SJSA1 (cell line): Measurements from ENCODE around the gene CRISPLD2. TPM values are rescaled to one million over a fixed set of nuclear protein-coding genes. Genes with fewer than 3 reads are reported as not detected.
"Not testable (repeated sequence)": the region's sequence is repeated elsewhere in the genome, so short reads cannot be mapped to it uniquely, and the experiment has no call there.

Experiments
- DNase-seq, 2 experiments: peaks; one replicate each; pipeline ENCODE4 v3.0.0-alpha.2; 2015 to 2020; ENCODE audit warnings: low spot score in 2 of 2, low read depth in 1 of 2
- H3K27ac ChIP-seq: fragments of 250-450 bp; sonication (Bioruptor Pico); 2 replicates; pipeline ENCODE4 v1.5.1; 2020; ENCODE audit warnings: mild to moderate bottlenecking, moderate library complexity
- H3K27me3 ChIP-seq: fragments of 250-450 bp; sonication (Bioruptor Pico); replicated peaks from 2 replicates; pipeline ENCODE4 v1.5.1; 2020; ENCODE audit warnings: mild to moderate bottlenecking, moderate library complexity
- H3K36me3 ChIP-seq: fragments of 250-450 bp; sonication (Bioruptor Pico); 2 replicates; pipeline ENCODE4 v1.5.1; 2020; ENCODE audit warnings: mild to moderate bottlenecking
- H3K4me1 ChIP-seq: fragments of 250-450 bp; sonication (Bioruptor Pico); replicated peaks from 2 replicates; pipeline ENCODE4 v1.6.1; 2021; ENCODE audit warnings: mild to moderate bottlenecking
- H3K4me3 ChIP-seq: fragments of 250-450 bp; sonication (Bioruptor Pico); 2 replicates; pipeline ENCODE4 v1.5.1; 2020; ENCODE audit warnings: mild to moderate bottlenecking
- H3K9me3 ChIP-seq: fragments of 250-450 bp; sonication (Bioruptor Pico); replicated peaks from 2 replicates; pipeline ENCODE4 v1.5.1; 2020; ENCODE audit warnings: mild to moderate bottlenecking
- total RNA-seq: library from RNA; depleted of rRNA; stranded (reverse); fragments of >200 nt; shearing (Covaris generic); gene quantifications from 2 replicates; pipeline ENCODE4 v1.2.3, GENCODE V29; 2014

Gene CRISPLD2
- total RNA-seq, 1 experiment from 2014 or later = 6.4 TPM

GRCh38 chr16:84855435-84856202, 35.8 kb downstream of the CRISPLD2 start:
- not testable (repeated sequence) for H3K27ac ChIP-seq, H3K27me3 ChIP-seq, H3K9me3 ChIP-seq, H3K36me3 ChIP-seq, H3K4me3 ChIP-seq, DNase-seq
- peaks cover 16% of the 10 kb centered on the region for H3K4me1 ChIP-seq

GRCh38 chr16:84856203-84856581, 36.4 kb downstream of the CRISPLD2 start:
- not testable (repeated sequence) for DNase-seq, H3K4me3 ChIP-seq, H3K36me3 ChIP-seq, H3K27me3 ChIP-seq, H3K4me1 ChIP-seq, H3K9me3 ChIP-seq, H3K27ac ChIP-seq

GRCh38 chr16:84856811-84857210, 37.0 kb downstream of the CRISPLD2 start:
- H3K4me3 ChIP-seq = not testable (repeated sequence)

DNA sequence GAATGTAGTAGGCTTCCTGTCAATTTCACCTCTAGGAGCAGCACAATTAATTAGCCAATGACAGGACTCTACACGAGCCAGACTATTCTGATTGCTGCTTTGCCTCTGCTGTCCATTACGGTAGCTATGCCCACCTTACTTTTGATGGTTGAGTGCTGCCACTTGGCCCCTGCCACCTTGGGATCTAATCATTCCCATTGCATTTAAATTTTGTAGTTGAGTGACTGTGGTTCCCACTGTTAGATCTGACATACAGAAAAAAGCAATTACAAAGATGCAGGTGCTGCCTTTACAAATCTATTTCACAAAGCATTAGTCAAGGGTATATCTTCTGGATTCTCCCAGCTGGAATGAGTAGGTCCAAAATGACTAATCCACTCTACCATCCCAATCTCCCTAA, 39.9 kb downstream of the CRISPLD2 start:
- Histone ChIP-seq H3K27ac (no peak overlapping the region), H3K9me3 (peaks cover 9% of the 10 kb centered on the region), H3K4me1 (no peaks in the 10 kb centered on the region), H3K36me3 (no peaks in the 10 kb centered on the region), H3K27me3 (no peaks in the 10 kb centered on the region), H3K4me3 (no peak overlapping the region)
- no peak for DNase-seq

More at GRCh38 chr16:84856811-84857210, 37.0 kb downstream of the CRISPLD2 start:
- not testable (repeated sequence) for H3K27me3 ChIP-seq, H3K36me3 ChIP-seq, DNase-seq, H3K27ac ChIP-seq, H3K4me1 ChIP-seq, H3K9me3 ChIP-seq

DNA sequence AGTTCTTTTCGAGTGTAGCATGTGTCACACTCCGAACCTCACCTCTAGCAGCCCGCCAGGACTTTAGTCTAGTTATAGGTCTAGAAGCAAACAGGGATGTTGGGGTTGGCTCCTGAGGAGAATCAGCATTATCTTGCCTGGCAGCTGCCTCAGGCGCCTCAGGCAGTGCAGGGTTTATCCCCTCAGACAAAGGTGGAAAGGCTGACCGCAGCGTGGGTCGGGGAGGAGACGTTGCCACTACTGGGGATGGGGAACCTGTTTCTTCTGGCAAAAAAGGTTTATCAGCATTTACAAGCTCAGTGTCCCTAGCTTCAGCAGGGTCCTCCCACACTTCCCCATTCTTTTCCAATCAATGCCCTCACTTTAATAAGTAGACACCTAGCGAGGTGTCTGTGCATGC, 40.6 kb downstream of the CRISPLD2 start:
- no peaks in the 10 kb centered on the region for H3K36me3 ChIP-seq
- no peak overlapping the region for H3K4me3 ChIP-seq

DNA sequence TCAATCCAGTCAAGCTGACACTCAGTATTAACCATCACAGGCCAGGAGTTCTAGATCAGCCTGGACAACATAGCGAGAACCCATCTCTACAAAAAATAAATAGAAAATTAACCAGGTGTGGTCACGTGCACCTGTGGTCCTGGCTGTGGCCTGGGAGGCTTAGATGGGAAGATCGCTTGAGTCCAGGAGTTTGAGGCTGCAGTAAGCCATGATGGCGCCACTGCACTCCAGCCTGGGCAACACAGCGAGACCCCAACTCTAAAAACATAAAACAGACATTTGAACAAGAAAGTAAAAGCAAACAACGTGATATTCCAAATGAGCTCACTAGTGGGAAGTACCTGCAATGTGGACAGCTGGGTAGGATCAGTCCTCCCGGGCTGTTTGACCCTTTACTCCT, 41.9 kb downstream of the CRISPLD2 start:
- DNase-seq = no peak
- H3K27me3 ChIP-seq = no peaks in the 10 kb centered on the region
- peaks cover 9% of the 10 kb centered on the region for H3K9me3 ChIP-seq
- no peak overlapping the region for H3K4me3 ChIP-seq
- no peaks in the 10 kb centered on the region for H3K4me1 ChIP-seq
- no peaks in the 10 kb centered on the region for H3K36me3 ChIP-seq
- H3K27ac ChIP-seq = no peak overlapping the region

More for the DNA sequence above, 40.6 kb downstream of the CRISPLD2 start:
- no peaks in the 10 kb centered on the region for H3K4me1 ChIP-seq
- peaks cover 9% of the 10 kb centered on the region for H3K9me3 ChIP-seq
- no peaks in the 10 kb centered on the region for H3K27me3 ChIP-seq
- no peak overlapping the region for H3K27ac ChIP-seq
- DNase-seq = no peak

- Histone ChIP-seq H3K9me3 (peaks cover 9% of the 10 kb centered on the region), H3K36me3 (no peaks in the 10 kb centered on the region), H3K4me3 (no peak overlapping the region), H3K27me3 (no peaks in the 10 kb centered on the region), H3K4me1 (no peaks in the 10 kb centered on the region), H3K27ac (no peak overlapping the region)
- DNase-seq = no peak
Observed at GRCh38 chr16:84862804-84863480, 43.2 kb downstream of the CRISPLD2 start.

GRCh38 chr16:84863481-84863814, 43.7 kb downstream of the CRISPLD2 start:
- no peak overlapping the region for H3K27ac ChIP-seq
- no peak overlapping the region for H3K4me3 ChIP-seq
- no peaks in the 10 kb centered on the region for H3K36me3 ChIP-seq
- H3K9me3 ChIP-seq = peaks cover 9% of the 10 kb centered on the region
- no peak for DNase-seq
- no peaks in the 10 kb centered on the region for H3K27me3 ChIP-seq
- no peaks in the 10 kb centered on the region for H3K4me1 ChIP-seq

- no peaks in the 10 kb centered on the region for H3K4me1 ChIP-seq
- no peaks in the 10 kb centered on the region for H3K36me3 ChIP-seq
- H3K27me3 ChIP-seq = no peaks in the 10 kb centered on the region
- no peak for DNase-seq
- peaks cover 9% of the 10 kb centered on the region for H3K9me3 ChIP-seq
- no peak overlapping the region for H3K4me3 ChIP-seq
- H3K27ac ChIP-seq = no peak overlapping the region
Observed at GRCh38 chr16:84864326-84864955, 44.7 kb downstream of the CRISPLD2 start.

GRCh38 chr16:84867696-84868095, 47.9 kb downstream of the CRISPLD2 start:
- Histone ChIP-seq H3K36me3 (no peaks in the 10 kb centered on the region), H3K4me3 (no peak overlapping the region), H3K4me1 (no peaks in the 10 kb centered on the region), H3K27ac (no peak overlapping the region), H3K27me3 (no peaks in the 10 kb centered on the region), H3K9me3 (no peaks in the 10 kb centered on the region)
- no peak for DNase-seq

GRCh38 chr16:84868328-84868727, 48.5 kb downstream of the CRISPLD2 start:
- Histone ChIP-seq H3K4me1 (no peaks in the 10 kb centered on the region), H3K9me3 (no peaks in the 10 kb centered on the region), H3K36me3 (no peaks in the 10 kb centered on the region), H3K27me3 (no peaks in the 10 kb centered on the region), H3K27ac (no peak overlapping the region), H3K4me3 (no peak overlapping the region)
- DNase-seq = no peak

DNA sequence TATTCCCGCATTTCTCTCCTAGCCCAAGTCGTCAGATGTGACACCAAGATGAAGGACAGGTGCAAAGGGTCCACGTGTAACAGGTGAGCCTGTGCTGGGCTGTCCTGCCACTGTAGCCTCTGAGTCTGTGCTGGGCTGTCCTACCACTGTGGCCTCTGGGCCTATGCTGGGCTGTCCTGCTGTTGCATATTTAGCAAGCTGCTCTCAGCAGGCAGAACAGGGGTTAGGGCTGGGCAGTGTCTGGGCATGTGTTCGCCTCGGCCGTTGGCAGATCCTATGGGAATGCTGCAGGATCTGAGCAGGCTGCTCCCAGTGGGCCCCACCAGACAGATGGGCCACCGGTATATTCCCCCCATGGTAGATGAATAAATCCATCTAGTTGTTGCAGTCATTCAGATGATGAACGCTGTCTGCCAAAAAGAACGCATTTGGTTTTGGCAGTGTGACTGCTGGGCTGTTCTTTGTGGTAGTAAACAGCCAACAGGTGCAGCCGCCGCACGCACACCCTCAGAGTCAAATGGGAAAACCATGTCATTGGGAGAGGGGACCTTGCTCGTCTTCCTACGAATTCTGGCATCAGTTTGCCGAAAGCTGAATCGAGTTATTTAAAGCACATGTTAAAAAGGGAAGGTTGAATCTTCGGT, 49.2 kb downstream of the CRISPLD2 start:
- Histone ChIP-seq H3K27me3 (no peaks in the 10 kb centered on the region), H3K36me3 (0 out of 2 replicates have a peak, but pooled peaks cover under 1% of the 10 kb centered on the region), H3K4me1 (no peaks in the 10 kb centered on the region), H3K4me3 (no peak overlapping the region), H3K9me3 (no peaks in the 10 kb centered on the region), H3K27ac (no peak overlapping the region)
- DNase-seq = no peak

- no peak for DNase-seq
- no peak overlapping the region for H3K4me3 ChIP-seq
- no peaks in the 10 kb centered on the region for H3K27me3 ChIP-seq
- no peaks in the 10 kb centered on the region for H3K9me3 ChIP-seq
- H3K36me3 ChIP-seq = 0 out of 2 replicates have a peak, but pooled peaks cover 3% of the 10 kb centered on the region
- H3K27ac ChIP-seq = no peak overlapping the region
- no peaks in the 10 kb centered on the region for H3K4me1 ChIP-seq
Observed at GRCh38 chr16:84869473-84869845, 49.7 kb downstream of the CRISPLD2 start.

GRCh38 chr16:84872971-84873370, 53.2 kb downstream of the CRISPLD2 start:
- H3K4me3 ChIP-seq, H3K4me1 ChIP-seq, H3K36me3 ChIP-seq, H3K27ac ChIP-seq, H3K27me3 ChIP-seq, H3K9me3 ChIP-seq, DNase-seq: not testable (repeated sequence)
